Mesothelial cell of epicardium (in vitro differentiated cells): Measurements from ENCODE around the gene PRKN. TPM values are rescaled to one million over a fixed set of nuclear protein-coding genes. Genes with fewer than 3 reads are reported as not detected.

ENCODE experiments used
- DNase-seq, 2 experiments: peaks; one replicate each; pipeline ENCODE4 v3.0.0; 2021; ENCODE audit warnings: low spot score in 2 of 2; ENCODE audit not compliant: unreplicated experiment in 2 of 2
- H3K27ac Mint-ChIP-seq: 2 replicates; pipeline ENCODE4 v1.8.0; 2021; ENCODE audit warnings: mixed read lengths
- H3K27me3 Mint-ChIP-seq: 2 replicates; pipeline ENCODE4 v1.8.0; 2021; ENCODE audit warnings: low read depth, mixed read lengths
- H3K36me3 Mint-ChIP-seq: 2 replicates; pipeline ENCODE4 v1.8.0; 2021; ENCODE audit warnings: mixed read lengths
- H3K4me1 Mint-ChIP-seq: 2 replicates; pipeline ENCODE4 v1.8.0; 2021; ENCODE audit warnings: mixed read lengths
- H3K4me3 Mint-ChIP-seq: 2 replicates; pipeline ENCODE4 v1.8.0; 2021; ENCODE audit warnings: mild to moderate bottlenecking, moderate library complexity, mixed read lengths
- H3K9me3 Mint-ChIP-seq: 2 replicates; pipeline ENCODE4 v1.8.0; 2021; ENCODE audit warnings: mixed read lengths
- total RNA-seq: library from RNA; stranded (reverse); gene quantifications from 3 replicates; pipeline ENCODE4 v1.2.1, GENCODE V29; 2021
- TF ChIP-seq, protein P1 (sequence below): fragments of 200-600 bp; sonication (generic); IDR thresholded peaks from one replicate; pipeline ENCODE4 v1.5.0; 2021; ENCODE audit warnings: antibody characterized with exemption; ENCODE audit not compliant: unreplicated experiment

Gene PRKN
- total RNA-seq, 1 donor from 2014 or later, result 7.6 TPM

DNA sequence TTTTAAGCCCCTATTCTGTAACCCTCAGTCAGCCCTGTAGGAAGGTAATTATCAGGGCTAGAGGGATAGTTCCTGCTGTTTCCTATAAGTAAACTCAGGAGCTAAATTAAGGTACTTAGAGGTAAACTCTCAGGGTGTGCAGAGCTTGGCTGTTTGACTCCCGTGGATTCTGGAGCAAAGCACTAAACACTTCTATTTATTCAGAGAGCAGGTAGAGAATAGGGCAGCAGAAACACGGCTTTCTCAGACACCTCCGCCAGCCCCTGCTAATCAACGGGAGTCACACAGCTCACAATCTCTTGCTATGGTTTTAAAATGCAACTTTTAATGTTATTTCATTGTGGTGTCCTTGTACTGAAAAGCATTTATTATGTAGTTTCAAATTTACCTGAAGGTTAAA lies 21.8 kb downstream of the PRKN start:
- no peak for DNase-seq
- H3K27me3 Mint-ChIP-seq, result no peaks in the 10 kb centered on the region
- TF ChIP-seq, protein P1, sequence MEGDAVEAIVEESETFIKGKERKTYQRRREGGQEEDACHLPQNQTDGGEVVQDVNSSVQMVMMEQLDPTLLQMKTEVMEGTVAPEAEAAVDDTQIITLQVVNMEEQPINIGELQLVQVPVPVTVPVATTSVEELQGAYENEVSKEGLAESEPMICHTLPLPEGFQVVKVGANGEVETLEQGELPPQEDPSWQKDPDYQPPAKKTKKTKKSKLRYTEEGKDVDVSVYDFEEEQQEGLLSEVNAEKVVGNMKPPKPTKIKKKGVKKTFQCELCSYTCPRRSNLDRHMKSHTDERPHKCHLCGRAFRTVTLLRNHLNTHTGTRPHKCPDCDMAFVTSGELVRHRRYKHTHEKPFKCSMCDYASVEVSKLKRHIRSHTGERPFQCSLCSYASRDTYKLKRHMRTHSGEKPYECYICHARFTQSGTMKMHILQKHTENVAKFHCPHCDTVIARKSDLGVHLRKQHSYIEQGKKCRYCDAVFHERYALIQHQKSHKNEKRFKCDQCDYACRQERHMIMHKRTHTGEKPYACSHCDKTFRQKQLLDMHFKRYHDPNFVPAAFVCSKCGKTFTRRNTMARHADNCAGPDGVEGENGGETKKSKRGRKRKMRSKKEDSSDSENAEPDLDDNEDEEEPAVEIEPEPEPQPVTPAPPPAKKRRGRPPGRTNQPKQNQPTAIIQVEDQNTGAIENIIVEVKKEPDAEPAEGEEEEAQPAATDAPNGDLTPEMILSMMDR, result no peak
- peaks cover 15% of the 10 kb centered on the region for H3K4me1 Mint-ChIP-seq
- H3K9me3 Mint-ChIP-seq, result no peaks in the 10 kb centered on the region
- no peak overlapping the region for H3K4me3 Mint-ChIP-seq
- H3K36me3 Mint-ChIP-seq, result no peaks in the 10 kb centered on the region
- H3K27ac Mint-ChIP-seq, result no peak overlapping the region

DNA sequence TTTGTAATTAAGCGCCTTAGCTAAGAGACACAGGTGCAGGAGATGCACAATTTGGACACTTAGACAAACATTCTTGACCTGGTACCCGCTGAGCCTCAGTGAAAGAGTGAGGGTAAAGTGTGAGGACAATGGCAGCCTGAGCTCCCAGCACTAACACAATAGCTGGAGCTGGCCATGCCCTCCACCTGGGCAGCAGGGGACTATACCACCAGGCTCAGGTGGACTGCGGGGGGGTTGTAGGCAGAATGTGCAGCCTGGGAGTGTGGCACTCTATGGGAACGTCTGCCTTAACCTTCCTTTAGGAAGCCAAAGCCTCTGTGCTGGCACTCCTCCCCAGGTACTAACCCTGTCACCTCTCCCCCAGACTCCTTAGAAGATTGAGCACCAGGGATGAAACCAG lies 23.6 kb downstream of the PRKN start:
- no peak for DNase-seq
- Mint-ChIP-seq H3K4me3 (no peak overlapping the region), H3K4me1 (peaks cover 15% of the 10 kb centered on the region), H3K27ac (no peak overlapping the region), H3K36me3 (no peaks in the 10 kb centered on the region), H3K9me3 (no peaks in the 10 kb centered on the region), H3K27me3 (no peaks in the 10 kb centered on the region)
- TF ChIP-seq, protein P1, result no peak

DNA sequence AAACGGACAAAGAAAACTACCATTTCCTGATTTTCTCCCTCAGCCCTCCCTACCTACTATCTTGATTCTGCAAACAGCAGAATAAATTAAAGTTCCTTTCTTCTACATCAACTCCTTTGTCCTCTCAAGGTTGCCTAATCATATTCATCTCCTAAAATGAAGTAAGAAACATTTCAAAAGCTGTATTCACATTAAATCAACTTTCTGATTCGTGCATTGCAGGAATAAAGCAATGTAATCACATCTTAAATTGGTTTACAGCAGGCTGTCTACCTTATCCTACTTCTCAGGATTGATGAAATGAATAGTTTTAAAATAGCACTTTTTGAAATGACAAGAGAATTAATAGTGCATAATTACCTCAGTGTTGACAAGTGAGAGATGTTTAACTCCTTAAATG lies 25.1 kb downstream of the PRKN start:
- TF ChIP-seq, protein P1, result no peak
- no peak overlapping the region for H3K4me3 Mint-ChIP-seq
- H3K36me3 Mint-ChIP-seq, result no peaks in the 10 kb centered on the region
- peaks cover 3% of the 10 kb centered on the region for H3K27me3 Mint-ChIP-seq
- peaks cover 15% of the 10 kb centered on the region for H3K4me1 Mint-ChIP-seq
- H3K27ac Mint-ChIP-seq, result no peak overlapping the region
- H3K9me3 Mint-ChIP-seq, result no peaks in the 10 kb centered on the region
- no peak for DNase-seq

DNA sequence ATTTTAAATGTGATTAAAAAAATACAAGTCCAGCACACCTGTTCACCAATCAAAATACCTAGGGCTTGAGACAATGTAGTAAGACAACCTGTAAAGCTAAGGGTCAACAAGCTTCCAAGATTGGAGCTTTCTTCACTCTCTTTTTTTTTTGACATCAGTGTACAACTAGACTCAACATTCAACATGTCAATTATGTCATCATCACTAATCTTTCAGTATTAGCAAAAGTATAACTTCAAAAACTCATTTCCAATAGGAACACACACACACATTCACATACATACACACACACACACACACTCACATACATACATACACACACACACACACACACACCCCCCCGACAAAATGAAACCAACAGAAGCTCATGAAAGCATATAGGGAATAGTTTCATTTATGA lies 26.0 kb downstream of the PRKN start:
- TF ChIP-seq, protein P1, result no peak
- no peak overlapping the region for H3K4me3 Mint-ChIP-seq
- H3K36me3 Mint-ChIP-seq, result no peaks in the 10 kb centered on the region
- H3K4me1 Mint-ChIP-seq, result peaks cover 15% of the 10 kb centered on the region
- H3K27ac Mint-ChIP-seq, result no peak overlapping the region
- no peaks in the 10 kb centered on the region for H3K9me3 Mint-ChIP-seq
- peaks cover 3% of the 10 kb centered on the region for H3K27me3 Mint-ChIP-seq
- DNase-seq, result no peak

DNA sequence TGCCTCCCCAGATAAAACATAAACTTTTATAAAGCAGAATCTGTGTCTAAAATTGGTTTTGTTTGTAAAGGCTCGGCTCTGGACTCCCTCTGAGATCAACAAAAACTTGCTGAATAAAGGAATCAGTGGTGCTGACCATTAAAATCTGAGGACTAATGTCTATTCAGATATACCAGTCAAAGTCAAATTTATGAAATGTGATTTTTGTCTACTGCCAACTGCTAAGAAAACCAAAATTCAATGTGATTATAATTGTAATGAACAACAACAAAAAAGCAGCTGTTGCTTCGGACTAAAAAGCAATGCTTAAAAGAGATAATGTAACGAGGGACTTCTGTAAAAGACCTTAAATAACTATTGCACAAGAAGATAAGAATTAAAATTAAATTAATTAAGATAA lies 26.6 kb downstream of the PRKN start:
- Mint-ChIP-seq H3K27ac (no peak overlapping the region), H3K9me3 (no peaks in the 10 kb centered on the region), H3K27me3 (peaks cover 3% of the 10 kb centered on the region), H3K4me3 (no peak overlapping the region), H3K36me3 (no peaks in the 10 kb centered on the region), H3K4me1 (peaks cover 12% of the 10 kb centered on the region)
- TF ChIP-seq, protein P1, result no peak
- DNase-seq, result no peak

DNA sequence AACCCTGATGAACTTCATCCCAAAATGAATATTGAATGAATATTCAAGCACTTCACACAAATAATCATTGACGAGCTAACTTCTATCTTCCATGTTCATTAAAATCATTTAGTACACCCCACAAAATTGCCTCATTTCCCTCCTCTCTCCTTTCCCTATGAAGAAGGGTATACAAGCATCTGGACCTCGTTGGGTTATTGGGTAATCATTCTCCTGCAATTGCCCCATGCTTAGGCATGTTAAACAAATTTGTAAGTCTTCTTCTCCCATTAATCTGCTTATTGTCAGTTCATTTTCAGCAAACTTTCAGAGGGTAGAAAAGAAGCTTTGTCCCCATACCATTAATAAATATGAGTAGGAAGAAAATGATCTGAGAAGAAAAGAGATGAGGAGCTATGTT lies 27.6 kb downstream of the PRKN start:
- DNase-seq, result no peak
- no peaks in the 10 kb centered on the region for H3K9me3 Mint-ChIP-seq
- H3K36me3 Mint-ChIP-seq, result no peaks in the 10 kb centered on the region
- TF ChIP-seq, protein P1, result no peak
- peaks cover 3% of the 10 kb centered on the region for H3K27me3 Mint-ChIP-seq
- peaks cover 6% of the 10 kb centered on the region for H3K4me1 Mint-ChIP-seq
- no peak overlapping the region for H3K27ac Mint-ChIP-seq
- no peak overlapping the region for H3K4me3 Mint-ChIP-seq
